Stimulated activated CD4-positive, alpha-beta T cell treated with anti-CD3 and anti-CD28 coated beads, Interleukin-4, amount 100 ng/mL, for 48 hours (primary cell): ENCODE results near the gene WDR38.

Source experiments
- DNase-seq, 2 donors: peaks; one replicate each; pipeline ENCODE4 v3.0.0-alpha.2; 2020; ENCODE audit warnings: low read depth in 2 of 2

Gene WDR38, protein sequence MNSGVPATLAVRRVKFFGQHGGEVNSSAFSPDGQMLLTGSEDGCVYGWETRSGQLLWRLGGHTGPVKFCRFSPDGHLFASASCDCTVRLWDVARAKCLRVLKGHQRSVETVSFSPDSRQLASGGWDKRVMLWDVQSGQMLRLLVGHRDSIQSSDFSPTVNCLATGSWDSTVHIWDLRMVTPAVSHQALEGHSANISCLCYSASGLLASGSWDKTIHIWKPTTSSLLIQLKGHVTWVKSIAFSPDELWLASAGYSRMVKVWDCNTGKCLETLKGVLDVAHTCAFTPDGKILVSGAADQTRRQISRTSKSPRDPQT

DNA sequence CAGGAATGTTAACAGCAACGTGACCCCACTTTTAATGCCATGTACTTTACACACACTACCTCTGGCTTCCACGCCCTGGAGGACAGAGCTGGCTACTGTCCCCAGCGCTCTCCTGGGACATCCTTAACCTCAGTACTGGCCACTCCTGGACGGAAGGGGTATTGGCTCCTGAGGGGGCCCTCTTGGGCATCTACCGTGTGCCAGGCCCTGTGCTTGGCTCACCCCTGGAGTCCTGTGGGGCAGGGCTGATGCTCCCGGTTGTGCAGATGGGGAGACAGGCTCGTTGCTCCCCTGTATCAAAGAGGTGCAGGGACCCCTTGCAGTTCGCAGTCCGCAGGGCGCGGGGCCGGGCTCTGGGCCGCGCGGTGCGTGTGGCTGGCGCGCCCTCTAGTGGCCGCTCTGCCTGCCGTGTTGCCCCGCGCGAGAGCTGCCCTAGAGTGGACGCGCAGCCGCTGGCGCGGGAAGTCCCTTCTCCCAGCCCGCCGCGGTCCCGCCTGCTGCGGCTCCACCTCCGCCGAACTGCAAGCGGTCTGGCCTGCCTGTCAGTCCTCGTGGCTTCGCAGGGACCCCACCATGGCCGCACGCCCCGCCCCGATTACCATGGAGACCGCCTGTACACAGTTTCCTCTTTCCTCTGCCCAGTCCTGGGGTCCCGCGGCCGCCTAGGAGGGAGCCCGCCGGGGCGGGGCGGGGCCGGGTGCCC lies at the start of gene WDR38:
Gene WDR38, plus strand, starts transcription at position 632 of the 703 bp plus-strand sequence. CDS start 72 bp downstream, outside the sequence.
- peak; percentile 66 for DNase-seq

DNA sequence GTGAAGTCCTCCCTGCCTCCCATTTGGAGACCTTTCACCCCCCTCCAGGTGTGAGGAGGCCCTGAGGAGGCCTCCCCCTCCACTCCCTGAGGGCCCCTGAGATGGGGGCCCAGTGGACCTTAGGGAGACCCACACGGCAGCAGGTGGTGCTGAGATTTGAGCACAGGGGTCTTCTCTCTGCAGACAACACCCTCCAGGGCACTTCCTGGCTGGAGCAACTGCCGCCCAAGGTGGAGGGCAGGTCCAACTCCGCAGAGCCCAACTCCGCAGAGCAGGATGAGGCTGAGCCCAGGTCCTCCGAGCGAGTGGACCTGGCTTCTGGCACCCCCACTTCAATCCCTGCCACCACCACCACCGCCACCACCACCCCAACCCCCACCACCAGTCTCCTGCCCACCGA lies 49.3 kb upstream of the WDR38 start:
- no peak for DNase-seq

DNA sequence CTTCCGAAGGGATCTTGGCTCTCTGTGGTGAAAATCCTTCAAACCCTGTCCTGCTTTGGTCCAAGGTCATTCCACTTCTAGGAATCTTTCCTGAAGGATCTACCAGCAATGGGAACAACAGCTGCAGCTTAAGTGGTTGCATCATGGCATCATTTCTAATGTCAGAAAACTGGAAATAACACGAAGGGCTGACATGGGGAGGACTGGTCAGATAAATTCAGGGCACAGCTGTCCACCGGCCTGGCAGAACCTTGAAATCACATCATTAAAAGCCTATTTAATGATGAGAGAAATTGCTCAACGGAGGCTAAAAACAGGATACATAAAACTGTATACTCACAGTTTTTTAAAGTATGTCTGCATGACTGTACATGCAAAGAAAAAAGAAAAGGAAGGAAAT lies 48.1 kb upstream of the WDR38 start:
- DNase-seq: no peak

DNA sequence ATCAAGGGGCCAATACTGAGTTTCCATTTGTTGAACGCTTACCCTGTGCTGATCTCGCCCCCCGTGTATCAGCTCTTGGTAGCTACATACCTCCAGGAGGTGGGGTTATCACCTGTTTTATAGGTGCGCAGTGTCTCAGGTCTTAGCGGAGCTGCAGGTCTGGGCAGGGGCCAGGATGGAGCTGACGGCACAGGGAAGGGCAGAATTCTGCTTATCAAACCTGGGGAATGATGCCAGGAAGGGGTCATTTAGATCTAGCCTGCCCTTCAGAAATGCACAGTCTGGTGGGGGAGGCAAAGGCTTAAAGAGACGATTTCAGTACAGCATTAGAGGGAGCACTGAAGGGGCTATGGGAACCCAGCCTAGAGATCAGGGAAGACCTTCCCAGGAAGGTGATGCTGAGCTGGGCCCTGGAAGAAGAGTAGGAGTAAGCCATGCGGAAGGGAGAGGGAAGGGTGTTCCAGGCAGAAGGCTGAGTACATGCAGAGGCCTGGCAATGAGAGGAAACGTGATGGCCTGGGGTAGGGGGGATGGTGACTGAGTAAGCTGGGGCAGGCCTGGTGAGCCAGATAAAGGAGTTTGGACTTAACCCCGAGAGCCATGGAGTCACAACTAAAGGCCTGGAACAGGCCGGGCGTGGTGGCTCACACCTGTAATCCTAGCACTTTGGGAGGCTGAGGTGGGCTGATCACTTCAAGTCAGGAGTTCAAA lies 44.9 kb upstream of the WDR38 start:
- no peak for DNase-seq

DNA sequence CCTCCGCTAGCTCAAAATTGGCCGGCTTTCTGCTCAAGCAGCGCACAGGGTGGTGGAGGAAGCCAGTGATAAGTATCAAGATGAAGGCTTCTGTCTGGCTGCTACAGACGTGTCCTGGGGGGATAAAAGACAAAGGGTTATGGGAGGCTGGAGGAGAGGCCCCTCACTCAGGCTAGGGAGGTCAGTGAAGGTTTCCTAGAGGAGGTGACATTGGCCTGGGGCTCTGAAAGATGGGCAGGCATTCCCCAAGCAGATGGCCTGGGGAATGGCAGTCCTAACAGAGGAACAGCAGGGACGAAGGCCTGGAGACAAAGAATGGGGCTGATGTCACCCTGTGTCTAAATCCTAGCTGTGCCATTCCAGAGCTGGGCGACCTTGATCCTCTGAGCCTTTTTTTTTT lies 44.0 kb upstream of the WDR38 start:
- no peak for DNase-seq

DNA sequence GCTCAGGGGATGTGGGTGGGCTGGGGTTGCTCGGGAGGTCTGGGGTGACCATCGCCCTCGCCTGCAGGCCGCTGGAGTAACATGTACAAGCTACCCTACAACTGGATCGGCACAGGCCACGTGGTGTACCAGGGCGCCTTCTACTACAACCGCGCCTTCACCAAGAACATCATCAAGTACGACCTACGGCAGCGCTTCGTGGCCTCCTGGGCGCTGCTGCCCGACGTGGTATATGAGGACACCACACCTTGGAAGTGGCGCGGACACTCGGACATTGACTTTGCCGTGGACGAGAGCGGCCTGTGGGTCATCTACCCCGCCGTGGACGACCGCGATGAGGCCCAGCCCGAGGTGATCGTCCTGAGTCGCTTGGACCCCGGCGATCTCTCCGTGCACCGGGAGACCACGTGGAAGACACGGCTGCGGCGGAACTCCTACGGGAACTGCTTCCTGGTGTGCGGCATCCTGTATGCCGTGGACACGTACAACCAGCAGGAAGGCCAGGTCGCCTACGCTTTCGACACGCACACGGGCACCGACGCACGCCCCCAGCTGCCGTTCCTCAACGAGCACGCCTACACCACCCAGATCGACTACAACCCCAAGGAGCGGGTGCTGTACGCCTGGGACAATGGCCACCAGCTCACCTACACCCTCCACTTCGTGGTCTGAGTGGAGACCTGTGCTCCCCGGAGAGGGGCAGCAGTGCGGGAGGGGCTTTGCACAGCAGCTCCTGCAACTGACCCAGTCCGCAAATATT lies 43.3 kb upstream of the WDR38 start:
- no peak for DNase-seq

DNA sequence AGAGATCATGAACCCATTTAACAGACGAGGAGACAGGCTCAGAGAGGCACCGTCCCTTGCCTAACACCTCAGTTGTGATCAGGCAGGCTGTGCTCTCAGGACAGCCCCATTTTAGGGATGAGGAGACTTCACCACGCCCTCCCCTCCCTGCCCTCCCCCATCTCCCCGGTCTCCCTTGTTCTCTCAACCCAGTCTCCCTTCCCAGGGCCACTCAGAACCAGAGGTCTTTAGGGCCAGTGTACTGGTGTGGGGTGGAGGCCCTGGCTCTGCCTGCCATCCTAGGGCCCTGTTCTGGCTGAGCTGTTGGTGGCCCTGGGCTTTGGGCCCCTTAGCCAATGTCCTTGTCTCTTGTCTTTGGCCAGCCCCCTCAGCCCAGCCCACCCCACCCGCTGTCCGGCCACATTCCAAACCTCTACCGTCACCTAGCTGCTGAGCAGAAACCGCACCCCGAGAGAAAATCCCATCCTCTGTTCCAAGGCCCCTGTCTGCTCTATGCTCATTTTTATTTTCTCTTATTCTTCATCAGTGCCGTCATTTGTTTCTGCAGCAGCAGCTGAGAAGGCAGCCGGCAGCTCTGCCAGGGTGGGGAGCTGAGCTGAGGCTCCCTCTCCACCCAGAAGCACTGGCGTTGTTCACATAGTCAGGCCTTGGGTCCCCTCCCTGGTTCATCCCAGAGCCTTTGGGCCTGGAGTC lies 42.5 kb upstream of the WDR38 start:
- DNase-seq: no peak

DNA sequence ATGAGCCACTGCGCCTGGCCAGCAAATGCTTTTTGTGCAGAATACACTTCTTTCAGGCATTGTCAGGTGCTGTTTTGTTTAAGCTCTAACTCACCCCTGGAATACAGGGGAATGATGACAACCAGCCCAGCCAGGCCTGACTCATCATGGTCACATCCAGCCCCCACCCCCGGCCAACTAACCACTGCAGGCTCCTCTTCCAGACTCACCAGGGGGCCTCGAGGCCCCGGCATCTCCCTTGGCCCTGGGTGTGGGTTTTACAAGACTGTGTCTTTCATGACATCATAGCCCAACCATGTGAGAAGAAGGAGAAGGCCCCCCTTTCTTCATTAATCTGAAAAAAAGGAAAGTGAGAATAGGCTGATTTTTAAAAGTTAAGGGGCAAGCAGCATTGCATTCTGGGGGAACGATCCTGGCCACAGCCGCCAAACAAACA lies 40.8 kb upstream of the WDR38 start:
- DNase-seq: no peak

DNA sequence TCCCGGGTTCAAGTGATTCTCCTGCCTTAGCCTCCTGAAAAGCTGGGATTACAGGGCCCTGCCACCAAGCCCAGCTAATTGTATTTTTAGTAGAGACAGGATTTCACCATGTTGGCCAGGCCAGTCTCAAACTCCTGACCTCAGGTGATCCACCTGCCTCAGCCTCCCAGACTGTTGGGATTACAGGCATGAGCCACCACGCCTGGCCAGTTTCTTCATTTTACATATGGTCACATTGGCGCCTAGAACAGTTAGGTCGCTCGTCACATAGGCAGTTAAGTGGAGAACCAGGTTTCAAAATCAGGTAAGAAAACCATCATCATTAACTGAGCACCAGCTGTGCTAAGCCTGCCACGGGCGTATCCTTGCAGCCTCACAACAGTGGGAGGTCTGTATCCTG lies 40.2 kb upstream of the WDR38 start:
- DNase-seq: no peak

DNA sequence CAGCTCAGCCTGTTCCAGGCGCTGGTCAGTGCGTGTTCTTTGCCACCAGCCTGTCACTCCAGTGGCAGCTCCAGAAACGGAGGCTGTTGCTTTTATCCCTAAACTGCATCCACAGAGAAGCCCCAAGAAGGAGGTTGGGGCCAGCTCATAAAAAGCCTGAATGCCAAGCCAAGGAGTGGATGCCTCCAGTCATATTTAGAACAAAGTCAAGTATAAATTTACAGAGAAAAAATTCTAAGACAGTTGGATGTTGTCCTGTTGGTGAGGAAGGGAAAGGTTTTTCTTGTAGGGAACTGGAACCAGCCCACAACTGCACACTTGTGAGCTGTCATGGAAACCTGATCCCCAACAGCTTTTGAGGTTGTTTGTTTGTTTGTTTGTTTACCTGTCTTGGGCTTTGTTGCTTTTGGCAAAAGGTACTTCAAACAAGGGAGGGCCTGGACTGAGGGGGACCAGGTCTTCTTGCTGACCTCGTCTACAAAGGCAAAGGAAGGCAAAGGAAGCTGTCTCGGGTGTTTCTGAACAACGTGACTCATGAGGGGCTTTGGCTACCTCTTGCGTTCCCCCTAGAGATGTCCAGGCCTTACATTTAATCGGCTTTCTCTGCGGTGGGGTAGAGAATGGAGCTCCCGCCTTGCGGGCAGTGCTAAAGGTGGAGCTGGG lies 39.6 kb upstream of the WDR38 start:
- DNase-seq: no peak

DNA sequence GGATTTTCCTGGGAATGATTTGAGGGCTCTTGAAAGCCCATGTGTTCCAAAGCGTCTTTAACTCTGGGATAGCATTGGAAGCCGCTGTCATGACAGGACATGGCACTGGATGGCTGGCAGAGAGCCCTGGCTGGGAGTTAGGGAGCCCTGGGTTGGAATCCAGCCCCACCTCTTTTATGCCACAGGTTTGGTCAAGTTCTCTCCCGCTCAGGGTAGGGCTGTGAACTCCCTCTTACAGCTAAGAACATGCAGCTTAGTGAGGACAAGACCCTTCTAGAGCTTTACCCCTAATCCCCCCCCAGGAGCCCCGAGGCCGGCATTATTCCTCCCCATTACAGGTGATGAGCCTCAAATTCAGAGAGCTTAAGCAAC lies 39.1 kb upstream of the WDR38 start:
- no peak for DNase-seq

DNA sequence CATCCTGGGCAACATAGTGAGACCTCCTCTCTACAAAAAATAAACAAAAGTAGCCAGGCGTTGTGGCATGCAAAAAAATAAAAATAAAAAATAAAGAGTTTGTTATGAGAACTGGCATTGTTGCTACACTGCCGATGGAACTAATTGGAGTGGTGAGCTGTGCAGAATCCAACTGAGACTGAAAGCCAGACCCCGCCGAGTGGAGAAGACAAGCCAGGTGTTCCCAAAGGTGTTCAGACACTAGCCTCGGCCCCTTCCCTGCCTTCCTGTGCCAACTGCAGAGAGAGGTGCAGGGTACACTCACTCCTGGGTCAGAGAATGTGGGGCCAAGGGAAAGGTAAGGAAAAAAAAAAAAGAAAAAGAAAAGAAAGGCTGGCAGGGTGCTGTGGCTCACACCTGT lies 37.7 kb upstream of the WDR38 start:
- no peak for DNase-seq

DNA sequence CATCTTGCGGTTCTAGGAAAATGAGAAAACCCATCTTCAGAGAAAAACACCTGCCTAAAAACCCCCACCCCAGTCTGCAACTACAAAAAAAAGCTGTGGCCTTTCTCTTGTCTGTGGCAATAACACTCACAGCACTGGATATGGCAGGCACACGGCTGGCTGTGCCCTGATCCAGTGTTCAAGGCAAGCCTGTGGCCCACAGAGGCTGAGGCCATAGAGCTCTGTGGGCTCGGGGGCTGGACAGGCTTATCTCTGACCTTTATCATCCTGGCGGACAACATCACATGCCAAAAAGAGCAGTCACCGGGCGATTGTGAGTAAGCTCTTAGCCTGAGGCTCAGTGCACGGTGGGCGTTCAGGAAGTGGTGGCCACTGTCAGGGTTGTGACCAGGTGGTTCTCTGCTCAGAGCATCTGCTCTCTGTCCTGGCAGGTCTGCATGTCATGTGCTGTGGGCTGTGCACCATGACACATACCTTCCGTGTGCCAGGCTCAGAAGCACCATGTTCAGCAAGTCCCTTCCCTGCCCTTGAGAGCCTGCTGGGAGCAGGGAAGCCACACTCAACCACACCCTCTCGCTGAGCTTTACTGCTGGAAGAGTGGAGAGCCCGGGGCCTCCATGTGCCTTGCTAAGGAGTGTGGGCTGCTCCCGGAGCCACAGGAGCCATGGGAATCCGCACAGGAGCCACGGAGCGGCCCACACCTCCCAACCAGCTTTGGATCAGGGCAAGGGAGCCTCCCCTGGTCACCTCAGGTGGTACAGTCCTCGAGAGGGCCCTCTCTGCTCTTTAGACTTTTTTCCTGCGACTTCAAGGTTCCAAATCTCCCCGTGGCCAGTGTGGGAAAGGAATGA lies 34.6 kb upstream of the WDR38 start:
- no peak for DNase-seq

DNA sequence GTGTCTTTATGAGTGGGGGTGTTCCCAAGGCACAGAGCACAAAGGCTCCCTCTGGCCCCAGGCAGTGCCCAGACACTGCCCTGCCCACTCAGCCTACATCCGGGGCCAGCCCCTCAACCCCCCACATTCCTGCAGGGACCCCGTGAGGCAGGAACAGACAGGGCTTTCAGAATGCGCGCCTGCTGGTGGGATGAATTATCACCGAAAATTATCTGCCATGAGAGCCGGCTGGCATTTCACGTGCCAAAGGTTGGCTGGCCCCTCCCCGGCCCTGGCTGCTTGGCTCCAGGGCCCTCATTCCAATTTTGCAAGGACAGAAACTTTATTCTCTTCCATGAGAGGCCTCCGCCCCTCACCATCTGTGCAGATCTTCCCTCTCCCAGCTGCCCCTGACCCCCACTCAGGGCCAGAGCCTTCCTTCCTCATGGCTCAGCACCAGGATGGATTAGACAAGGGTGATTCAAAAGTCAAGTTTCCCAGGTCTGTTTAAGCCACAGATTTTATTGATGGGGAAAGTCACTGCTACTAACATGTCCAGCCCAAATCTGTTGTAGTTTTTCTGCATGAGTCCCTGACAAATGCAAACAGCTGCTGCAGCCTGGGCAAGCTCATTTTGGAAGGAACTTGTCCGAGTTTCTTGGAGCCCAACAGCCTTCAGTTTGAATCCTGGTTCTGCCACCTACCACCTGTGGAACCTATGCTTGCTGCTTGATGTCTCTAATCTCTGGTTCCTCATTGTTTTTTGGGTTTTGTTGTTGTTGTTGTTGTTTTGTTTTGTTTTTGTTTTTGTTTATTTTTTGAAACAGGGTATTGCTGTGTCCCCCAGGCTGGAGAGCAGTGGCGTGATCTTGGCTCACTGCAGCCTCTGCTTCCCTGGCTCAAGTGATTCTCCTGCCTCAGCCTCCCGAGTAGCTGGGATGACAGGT lies 32.3 kb upstream of the WDR38 start:
- DNase-seq: no peak

DNA sequence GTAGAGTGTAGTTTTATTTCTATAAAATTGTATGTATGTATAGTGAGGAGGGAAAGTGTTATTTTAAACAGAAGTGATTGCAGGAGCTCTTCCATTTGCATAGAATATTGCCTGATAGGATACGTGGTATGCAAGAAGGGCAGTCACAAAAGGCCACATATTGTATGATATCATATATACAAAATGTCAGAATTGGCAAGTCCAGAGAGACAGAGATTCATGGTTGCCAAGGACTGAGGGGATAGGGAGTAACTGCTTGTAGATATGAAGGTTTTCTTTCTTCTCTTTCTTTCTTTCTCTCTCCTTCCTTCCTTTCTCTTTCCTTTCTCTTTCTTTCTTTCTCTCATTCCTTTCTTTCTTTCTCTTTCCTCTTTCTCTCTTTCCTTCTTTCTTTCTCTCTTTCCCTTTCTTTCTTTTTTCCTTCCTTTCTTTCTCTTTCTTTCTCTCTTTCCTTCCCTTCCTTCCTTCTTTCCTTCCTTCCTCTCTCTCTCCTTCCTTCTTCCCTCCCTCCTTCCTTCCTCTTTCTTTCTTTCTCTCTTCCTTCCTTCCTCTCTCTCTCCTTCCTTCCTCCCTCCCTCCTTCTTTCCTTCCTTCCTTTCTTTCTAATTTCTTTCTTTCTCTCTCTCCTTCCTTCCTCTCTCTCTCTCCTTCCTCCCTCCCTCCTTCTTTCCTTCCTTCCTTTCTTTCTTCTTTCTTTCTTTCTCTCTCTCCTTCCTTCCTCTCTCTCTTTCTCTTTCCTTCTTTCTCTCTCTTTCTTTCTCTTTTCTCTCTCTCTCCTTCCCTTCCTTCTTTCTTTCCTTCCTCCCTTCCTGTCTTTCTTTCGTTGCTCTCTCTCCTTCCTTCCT lies 24.5 kb upstream of the WDR38 start:
- DNase-seq: no peak

DNA sequence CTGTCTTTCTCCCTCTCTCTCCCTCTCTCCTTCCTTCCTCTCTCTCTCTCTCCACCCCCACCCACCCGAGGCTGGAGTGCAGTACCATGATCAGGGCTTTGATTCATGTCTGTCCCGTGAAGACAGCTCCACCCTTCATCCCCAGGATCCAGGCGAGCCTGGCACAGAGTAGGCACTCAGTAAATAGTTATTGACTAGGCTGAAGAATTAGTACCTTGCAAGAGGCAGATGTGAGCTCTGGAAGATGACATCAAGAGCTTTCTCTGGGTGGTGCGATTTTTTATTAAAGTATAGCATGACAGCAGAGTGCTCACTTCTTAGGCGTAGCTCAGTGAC lies 24.0 kb upstream of the WDR38 start:
- no peak for DNase-seq

DNA sequence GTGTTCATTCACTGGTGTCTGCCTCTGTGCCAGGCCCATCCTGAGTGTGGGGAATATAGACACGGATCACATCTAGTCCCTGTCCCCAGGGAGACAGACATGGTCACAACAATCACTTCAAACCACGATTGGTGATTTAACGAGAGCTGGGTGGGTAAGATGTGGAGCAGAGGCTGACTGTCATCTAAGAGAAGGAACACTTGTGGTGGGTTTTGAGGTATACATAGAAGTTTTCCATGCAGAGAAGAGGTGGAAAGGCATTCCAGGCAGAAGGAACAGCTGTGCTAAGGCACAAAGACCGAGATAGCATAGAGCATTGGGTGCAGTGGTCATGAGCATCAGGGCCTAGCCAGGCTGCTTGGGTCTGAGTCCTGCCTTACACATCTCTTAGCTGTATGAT lies 22.7 kb upstream of the WDR38 start:
- DNase-seq: no peak
